Activated gamma-delta T cell treated with Interleukin-2 at 50 U/mL for 16 hours (primary cell): ENCODE measurements around the gene PTPRF.
"Not testable (repeated sequence)": the region's sequence is repeated elsewhere in the genome, so short reads cannot be mapped to it uniquely, and the experiment has no call there.

Experiments
- DNase-seq: peaks from one replicate; pipeline ENCODE4 v3.0.0-alpha.2; 2020

Gene PTPRF

DNA sequence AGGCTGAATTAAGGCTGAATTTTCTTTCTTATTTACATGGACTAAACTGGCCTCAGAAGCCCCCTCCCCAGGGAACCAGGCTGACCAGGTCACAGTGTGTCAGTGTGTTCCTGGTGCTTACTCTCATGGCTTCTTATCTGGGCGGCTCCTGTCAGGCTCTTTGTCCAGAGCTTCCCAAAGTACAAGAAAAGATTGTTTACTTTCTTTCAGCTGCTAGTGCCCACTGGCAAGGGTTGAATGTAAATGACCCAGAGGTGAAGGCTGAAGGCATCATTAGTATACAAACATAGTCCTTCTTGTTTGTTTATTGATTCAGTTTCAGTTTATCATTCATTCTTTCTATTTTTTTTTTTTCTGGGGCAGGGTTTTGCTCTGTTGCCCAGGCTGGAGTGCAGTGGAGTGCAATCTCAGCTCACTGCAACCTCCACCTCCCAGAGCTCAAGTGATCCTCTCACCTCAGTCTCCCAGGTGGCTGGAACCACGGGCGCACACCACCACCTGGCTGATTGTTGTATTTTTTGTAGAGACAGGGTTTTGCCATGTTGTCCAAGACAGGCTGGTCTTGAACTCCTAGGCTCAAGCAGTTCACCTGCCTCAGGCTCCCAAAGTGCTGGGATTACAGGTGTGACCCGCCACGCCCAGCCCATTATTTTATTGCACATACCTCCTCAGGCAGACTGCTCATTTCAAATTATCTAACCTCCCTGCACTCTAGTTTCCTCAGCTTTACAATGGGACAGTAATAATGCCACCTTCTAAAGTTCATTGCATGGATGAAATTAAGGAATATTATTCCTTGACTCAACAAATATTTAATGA, 109.5 kb downstream of the PTPRF start:
- no peak for DNase-seq

DNA sequence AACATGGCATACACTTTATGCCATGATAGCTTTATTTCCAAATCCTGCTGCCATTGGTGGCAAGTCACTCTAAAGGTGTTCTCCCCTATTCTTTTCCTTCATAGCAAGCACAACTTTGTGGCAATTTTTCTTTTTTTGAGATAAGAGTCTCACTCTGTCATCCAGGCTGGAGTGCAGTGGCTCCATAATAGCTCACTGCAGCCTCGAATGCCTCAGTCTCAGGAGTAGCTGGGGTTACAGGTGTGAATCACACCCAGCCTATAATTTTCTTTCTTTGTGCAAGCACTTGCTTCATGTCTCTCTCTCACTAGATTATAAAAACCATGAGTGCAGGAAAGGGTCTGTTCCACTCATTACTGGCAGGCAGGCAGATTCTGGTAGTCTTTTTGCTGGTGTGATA, 113.9 kb downstream of the PTPRF start:
- no peak for DNase-seq

DNA sequence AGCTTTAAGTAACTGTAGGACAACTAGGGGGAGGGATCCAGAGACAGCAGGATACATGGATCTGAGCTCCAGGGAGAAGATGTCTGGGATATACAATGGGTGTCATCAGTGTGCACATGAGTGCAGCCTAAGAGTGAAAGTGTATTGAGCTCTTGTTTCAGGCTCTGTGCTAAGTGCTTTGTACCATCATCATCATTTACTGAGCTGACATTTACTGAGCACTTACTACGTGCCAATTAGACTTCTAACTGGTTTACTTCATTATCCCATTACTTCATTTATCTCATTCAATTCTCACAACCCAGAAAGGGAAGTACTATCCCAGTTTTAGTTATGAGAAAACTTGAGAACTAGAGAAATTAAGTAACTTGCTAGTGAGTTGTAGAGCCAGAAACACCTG, 114.8 kb downstream of the PTPRF start:
- no peak for DNase-seq

DNA sequence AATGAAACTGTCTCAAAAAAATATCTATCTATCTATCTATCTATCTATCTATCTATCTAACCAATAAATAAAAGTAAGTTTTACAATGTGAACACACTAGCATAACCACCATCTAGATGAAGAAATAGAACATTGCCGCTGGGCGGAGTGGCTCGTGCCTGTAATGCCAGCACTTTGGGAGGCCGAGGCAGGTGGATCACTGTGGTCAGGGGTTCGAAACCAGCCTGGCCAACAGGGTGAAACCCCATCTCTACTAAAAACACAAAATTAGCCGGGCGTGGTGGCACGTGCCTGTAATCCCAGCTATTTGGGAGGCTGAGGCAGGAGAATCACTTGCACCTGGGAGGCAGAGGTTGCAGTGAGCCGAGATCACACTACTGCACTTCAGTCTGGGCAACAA, 116.6 kb downstream of the PTPRF start:
- DNase-seq = not testable (repeated sequence)

DNA sequence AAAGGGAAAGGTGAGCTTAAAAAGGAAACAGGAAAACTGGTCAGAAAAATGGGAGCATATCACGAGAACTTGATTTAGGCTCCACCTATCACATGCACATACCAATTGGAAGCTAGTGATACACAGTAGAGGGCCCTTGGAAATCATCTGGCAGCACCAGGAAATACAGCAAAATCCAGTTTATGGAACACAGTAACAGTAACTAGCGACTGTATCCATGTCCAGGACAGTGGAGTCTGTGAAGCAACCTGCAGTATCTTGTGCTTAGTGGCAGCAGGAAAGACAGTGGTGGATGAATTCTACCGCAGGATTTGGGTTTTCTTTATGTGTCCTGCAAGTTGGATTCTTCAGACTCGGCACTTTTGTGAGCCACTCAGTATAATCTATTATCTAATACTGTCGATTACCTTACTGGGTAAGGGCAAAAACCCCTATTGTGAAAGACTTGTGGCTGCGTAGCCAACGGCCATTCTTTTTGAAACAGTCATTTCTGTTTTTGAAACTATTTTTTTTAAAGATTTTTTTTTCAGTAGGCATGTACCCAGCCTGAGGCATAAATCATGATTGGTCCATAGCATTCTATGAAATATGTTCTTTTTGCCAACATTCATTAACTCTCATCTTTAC, 117.7 kb downstream of the PTPRF start:
- no peak for DNase-seq

DNA sequence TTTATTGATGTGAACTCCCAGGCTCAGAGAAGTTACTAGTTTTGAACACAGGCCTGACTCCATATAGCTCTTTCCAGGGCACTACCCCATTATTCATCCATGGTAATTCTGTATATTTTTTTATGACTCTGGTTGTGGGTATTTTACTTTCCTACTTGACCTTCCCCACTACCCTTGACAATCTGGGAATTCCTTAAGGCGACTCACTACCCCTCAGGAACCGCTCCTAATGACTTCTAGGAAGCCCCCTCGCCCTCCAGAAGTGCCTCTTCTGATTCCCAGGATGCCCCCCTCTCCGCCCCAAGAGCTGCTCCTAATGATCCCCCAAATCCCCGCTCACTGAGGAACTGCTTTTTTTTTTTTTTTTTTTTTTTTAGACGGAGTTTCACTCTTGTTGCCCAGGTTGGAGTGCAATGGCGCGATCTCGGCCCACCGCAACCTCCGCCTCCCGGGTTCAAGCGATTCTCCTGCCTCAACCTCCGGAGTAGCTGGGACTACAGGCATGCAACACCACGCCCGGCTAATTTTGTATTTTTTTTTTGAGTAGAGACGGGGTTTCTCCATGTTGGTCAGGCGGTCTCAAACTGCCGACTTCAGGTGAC, 118.3 kb downstream of the PTPRF start:
- no peak for DNase-seq

DNA sequence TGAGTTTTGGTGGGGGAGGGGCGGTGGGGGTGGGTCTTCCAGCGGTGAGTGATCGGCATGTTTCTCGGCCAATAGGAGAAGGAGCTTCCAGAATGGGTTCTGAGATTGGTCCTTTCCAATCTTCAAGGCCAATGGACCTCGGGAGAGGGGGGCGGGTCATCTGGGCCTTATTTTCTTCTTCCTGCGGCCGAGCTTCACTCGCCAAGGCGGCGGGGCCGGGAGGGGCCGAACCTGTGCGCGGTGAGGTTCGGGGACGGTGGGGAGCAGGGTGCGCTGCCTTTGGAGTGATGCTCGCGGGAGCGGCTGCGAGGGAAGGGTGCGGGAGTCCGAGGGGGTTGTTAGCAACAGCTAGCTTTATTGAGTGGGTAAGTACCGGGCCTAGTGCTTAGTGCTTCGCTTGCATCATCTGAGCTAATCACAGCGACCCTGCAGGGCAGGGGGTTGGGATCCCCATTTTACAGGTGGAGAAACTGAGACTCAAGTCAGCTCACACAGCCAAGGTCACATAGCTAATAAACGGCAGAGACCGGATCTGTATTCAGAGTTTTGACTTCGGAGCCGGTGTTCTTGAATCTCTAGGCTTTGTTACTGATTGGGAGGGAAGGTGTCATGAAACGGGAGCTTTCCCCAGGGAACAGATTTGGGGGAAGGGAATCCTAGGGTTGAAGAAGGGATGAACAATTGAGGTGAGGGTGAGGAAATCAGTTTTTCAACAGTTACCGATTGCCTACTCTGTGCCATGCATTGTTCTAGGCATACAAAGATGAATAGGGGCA, 119.8 kb downstream of the PTPRF start:
- peak; percentile 90 for DNase-seq

DNA sequence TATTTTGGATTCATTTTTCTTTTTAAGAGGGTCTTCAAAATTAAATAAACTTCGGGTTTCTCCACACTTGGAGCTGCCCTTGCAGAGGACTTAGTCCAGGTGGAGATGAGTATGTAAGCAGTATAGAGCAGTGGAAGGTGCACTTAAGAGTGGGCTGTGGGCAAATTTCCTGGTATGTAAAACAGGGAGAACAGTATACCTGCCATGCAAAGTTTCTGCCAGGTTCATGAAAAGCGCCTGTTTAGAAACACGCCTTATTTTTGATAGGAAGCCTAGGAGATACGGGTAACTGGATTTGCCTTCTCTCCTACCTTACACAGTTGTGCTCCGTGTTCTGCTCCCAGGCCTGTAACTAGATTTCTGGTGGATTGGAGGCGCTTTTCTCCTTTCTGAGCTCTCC, 120.5 kb downstream of the PTPRF start:
- no peak for DNase-seq

DNA sequence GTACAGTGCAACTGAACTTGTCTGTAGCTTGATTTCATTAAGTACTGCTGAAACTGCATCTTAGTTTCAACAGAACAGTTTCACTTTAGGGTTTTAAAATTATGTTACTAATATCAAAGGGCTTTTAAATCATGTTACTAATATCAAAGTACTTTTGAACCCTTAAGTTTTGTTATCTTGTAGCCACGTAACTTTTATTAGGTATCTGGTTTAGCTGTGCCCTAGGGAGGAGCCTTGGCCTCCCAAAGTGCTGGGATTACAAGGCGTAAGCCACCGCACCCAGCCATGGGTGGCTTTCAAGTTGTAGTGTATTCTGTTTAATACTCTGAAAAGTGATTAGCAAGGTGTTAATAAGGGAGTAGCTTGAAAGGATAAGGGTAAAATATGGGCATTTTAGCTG, 121.2 kb downstream of the PTPRF start:
- DNase-seq = no peak

DNA sequence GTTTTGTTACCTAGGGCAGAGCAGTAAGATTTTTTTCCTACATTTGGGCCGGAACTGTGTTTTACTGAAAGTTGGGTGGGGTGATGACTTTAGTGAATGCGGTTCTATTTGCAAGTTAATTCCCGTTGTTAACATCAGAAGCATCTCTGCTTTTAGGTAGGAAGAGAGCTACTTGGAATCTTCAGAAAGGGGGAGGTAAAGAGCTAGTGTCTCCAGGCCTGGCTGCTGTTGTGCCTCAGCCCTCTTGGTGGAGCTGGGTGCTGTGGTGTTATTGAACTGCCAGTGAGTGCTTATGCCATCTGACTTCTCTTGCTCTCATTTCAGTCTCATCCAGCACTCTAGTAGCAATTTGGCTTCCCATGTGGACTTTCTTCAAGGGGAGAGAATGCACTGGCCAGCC, 122.7 kb downstream of the PTPRF start:
- no peak for DNase-seq

DNA sequence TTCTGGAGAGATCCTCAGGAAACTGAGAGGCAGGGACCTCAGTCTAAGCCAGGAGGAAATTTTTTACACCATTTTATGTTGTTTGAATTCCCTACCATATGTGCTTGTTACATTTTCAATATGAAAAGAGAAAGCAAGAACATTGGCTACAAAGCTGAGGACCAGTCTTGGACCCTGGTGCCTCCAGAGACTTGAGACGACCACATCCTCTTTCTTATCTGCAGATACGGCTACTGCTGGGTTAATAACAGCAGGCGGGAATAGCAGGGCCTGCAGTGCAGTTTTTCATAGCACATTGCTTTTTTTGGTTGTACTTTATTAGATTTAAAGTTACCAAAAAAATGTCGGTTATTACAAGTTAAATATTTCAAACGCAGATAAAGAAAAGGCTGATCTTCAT, 123.2 kb downstream of the PTPRF start:
- no peak for DNase-seq

DNA sequence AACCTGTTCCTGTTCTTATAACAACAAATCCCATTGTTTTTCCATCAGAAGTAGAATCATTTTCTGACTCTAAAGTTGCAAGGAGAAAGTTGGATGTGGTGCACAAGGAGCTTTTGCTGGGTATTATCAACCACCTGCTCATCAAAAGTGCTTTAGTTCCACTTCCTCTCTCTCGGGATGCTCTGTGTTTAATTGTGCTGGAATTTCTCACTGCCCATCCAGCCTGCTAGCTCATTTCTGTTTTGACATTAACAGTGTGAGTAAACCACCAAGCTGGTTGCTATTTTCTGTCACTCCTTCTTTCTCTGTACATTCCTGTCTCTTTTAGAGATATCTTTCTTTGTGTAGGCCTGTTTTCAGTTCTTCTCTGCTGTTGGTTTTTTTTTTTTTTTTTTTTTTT, 125.3 kb downstream of the PTPRF start:
- DNase-seq = no peak

DNA sequence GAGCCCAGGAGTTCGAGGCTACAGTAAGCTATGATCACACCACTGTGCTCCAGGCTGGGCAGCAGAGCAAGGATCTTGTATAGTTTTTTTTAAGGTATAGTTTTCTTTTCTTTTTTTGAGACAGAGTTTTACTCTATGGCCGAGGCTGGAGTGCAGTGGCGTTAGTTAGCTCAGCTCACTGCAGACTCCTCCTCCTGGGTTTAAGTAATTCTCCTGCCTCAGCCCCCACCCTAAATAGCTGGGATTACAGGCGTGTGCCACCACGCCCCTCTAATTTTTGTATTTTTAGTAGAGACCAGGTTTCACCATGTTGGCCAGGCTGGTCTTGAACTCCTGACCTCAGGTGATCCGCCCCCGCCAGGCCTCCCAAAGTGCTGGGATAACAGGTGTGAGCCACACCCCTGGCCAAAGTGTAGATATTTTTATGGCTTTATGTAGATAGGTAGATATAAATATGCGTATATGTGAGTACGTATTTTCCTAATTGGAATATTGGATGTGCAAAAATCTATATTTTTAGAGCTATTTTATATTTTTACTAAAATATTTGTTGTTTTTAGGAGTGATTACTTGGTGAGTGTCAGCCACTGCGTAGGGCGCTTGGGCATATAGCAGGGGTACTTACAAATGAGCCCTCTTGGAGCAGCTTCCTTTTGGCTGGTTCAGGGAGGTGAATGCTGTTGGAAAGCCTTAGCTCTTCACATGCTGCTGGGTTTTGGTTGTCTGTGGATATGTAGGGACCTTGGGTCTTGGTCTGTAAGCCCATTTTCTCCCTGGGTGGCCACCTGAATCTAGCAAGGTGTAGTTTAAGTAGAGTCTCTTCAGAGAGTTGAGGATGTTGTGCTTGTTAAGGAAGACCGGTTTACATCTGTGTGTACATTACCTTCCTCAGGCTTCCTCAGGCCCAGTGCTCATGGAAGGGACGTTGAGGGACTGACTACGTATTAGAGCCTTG, 128.8 kb downstream of the PTPRF start:
- DNase-seq = no peak

DNA sequence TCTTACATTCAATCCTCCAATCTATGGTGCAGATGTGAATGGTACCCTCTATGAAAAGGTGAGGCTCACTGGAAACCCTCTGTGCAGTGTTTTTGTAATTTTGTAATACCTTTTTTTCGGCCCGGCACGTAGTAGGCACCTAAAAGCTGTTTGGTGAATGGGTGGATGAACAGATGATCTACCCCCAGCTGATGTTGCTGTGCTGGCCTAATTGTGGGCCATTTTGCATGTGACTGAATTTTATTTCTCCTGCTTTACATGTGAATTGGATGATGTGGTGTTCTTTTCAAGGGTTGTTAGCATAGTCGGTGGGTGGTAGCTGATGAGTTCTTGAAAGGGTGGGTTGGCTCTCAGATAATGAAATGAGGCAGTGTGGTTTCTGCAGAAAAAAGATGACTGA, 129.7 kb downstream of the PTPRF start:
- no peak for DNase-seq

DNA sequence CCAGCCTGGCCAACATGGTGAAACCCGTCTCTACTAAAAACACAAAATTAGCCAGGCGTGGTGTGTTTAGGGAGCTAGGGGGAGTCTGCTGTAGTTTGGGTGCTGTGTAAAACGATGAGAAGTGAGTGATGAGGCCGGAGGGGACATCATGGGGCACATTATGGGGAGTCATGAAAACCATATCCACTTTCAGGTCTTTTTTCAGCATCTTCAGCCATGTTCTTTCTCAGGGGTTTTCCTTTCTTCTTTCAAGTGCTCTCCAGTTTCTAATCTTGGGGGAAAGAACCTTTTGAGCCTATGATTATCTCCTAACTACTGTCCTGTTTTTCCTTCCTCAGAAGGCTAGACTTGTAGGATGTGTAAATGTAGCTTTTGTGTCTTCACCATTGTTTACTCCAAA, 133.7 kb downstream of the PTPRF start:
- DNase-seq = no peak

DNA sequence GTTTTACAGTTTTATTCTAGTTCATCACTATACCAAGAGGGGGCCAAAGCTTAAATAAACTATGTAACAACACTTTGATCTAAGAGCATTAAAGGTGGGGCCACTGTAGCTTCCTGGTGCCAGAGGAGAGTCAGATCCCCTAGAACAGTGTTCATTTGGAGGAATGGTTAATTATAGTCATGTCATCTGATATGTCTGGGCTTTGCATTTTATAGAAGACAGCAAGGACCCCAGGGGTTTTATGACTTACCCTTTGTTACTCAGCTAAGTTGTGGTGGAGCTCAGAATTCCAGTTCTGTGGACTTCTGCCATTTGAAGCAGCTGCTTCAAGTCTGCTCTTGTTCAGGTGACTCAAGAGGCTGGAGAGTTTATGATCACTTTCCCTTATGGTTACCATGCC, 135.9 kb downstream of the PTPRF start:
- DNase-seq = no peak

DNA sequence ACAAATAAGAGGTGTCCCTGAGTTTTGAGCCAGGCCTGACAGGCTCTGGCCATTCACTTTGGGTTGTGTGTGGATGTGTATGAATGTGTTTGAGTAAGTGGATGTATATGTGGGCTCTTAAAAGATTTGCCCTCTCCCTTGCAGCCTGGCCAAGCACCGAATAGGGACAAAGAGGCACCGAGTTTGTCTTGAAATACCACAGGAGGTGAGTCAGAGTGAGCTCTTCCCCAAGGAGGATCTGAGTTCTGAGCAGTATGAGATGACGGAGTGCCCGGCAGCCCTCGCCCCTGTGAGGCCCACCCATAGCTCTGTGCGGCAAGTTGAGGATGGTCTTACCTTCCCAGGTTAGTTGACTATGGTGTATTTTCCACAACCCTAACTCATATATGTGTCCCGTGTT, 138.3 kb downstream of the PTPRF start:
- DNase-seq = no peak

DNA sequence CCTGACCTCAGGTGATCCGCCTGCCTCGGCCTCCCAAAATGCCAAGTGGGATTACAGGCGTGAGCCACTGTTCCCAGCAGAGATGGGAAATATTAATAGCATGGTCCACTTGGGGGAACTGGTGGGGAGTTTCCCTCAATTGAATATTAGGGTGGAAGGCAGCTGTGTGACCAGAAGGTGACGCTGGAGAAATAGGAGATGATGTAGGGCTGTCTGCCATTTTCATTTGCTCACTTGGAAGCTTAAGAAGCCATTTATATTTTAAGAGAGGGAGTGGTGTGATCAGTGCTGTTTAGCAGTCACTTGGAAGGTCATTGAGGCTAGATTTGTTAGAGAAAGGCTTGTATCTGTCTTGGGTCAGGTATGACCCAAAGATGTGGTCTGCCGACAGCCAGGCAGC, 139.2 kb downstream of the PTPRF start:
- no peak for DNase-seq

DNA sequence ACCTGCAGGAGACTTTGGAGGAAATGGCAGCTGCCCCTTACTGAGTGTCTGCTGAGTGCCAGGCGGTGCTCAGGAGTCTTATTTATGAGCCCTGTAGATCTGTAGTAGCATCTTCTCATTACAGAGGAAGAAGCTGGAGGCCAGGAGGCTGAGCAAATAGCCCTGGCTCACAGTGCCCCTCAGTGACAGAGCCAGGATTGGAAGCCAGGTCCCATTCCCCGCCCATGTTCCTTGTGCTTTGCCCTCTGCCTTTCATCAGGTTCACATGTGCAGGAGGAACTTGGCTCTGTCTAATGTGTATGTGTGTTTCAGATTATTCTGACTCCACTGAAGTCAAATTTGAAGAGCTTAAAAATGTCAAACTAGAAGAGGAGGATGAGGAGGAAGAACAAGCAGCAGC, 140.5 kb downstream of the PTPRF start:
- DNase-seq = no peak

DNA sequence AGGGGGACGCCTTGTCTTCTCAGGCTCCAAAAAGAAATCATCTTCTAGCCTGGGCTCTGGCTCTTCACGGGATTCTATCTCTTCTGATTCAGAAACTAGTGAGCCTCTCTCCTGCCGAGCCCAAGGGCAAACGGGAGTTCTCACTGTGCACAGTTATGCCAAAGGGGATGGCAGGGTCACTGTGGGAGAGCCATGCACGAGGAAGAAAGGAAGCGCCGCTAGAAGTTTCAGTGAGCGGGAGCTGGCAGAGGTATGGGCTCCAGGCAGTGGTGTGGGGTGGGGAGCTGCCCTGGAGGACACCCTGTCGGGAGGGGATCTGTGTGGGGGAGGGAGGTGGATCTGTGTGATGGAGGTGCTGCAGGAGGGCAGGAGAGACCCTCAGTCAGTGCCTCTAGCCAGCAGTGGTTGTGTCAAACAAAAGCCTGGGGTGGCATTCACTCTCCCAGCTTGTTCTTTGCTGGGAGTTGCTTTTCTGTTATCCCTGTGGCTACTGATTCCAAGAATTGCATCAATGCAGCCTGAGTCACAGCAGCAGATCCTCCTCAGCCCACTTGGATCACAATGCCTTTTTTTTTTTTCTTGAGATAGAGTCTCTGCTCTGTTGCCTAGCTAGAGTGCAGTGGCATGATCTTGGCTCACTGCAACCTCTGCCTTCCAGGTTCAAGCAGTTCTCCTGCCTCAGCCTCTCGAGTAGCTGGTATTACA, 141.1 kb downstream of the PTPRF start:
- no peak for DNase-seq

DNA sequence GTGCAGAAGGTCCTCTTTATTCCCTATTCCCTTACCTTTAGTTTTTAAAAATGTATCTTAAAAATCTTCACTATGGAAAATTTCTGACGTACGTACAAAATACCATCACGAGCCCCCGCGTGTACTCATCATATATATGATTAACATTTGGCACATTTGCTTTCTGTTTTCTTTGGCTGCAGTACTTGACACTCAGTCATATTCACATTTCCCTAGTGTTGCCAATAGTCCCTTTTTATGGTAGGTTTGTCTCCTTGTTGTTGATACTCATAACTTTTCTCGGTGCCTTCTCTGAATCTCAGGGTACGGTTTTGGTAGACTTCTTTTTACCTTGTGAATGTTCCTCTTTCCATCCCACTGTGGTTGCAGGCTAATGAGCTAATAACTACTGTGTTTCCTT, 142.6 kb downstream of the PTPRF start:
- no peak for DNase-seq
